ENCODE measurements around the gene CSRNP2. TPM values are rescaled to one million over a fixed set of nuclear protein-coding genes. Genes with fewer than 3 reads are reported as not detected.

CSRNP2 gene
- total RNA-seq, 4 donors from 2014 or later = 21.5 to 39.7 (median 28.9) TPM

DNA sequence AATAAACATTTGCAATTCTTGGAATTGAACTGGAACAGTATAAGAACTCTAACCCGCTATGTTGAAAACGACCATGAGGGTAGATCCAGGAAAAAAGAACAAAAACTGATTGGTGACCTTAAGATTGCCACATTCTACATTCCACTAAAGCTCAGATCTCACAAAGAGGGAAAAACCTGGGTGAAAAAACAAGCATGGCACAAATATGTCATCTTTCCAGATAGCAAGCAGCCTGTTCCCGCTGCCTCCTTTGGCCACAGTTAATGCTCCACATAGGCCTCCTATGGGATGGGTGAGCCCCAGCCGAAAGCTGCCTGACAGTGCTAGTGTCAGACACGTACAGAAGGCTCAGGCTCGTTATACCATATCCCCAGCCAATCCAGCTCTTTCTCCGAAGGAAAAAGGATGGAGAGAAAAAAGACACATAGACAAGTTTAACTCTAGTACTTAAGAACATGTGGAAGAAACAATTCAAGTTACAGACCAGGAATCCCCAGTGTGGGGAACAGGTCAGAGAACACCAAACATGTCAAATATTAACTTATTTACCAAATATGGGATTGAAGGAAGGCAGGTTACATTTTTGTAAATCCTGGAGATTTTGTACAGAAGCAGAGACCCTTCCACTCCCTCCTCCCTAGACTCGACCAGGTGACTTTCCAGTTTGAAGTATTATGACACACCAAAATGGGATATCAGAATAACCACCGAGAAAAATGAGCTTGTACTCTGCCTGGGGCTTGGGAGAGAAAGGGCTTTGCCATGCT is 20.6 kb downstream of the CSRNP2 start:
- intact Hi-C loops (cut with DNase I; ENCODE audit: low total_unique reads) = no loop called here
- no peak for DNase-seq
- TF ChIP-seq POLR2A (IDR thresholded peaks at IDR 0.05) (no peak), CTCF (IDR thresholded peaks at IDR 0.05) (no peak)
- H3K27me3 ChIP-seq = no peaks in the 10 kb centered on the region
- no peak overlapping the region for H3K27ac ChIP-seq
- no peaks in the 10 kb centered on the region for H3K36me3 ChIP-seq
- no peak overlapping the region for H3K4me3 ChIP-seq
- no peaks in the 10 kb centered on the region for H3K4me1 ChIP-seq
- H3K9me3 ChIP-seq = no peaks in the 10 kb centered on the region

- no peak for DNase-seq
- intact Hi-C loops (cut with DNase I; ENCODE audit: low total_unique reads) = no loop called here
- Histone ChIP-seq H3K4me1 (no peaks in the 10 kb centered on the region), H3K27me3 (no peaks in the 10 kb centered on the region), H3K27ac (no peak overlapping the region), H3K4me3 (no peak overlapping the region), H3K9me3 (no peaks in the 10 kb centered on the region), H3K36me3 (no peaks in the 10 kb centered on the region)
- no peak for TF ChIP-seq CTCF (IDR thresholded peaks at IDR 0.05)
- no peak for TF ChIP-seq POLR2A (IDR thresholded peaks at IDR 0.05)
Observed at GRCh38 chr12:51059086-51059485, 24.3 kb downstream of the CSRNP2 start.

DNA sequence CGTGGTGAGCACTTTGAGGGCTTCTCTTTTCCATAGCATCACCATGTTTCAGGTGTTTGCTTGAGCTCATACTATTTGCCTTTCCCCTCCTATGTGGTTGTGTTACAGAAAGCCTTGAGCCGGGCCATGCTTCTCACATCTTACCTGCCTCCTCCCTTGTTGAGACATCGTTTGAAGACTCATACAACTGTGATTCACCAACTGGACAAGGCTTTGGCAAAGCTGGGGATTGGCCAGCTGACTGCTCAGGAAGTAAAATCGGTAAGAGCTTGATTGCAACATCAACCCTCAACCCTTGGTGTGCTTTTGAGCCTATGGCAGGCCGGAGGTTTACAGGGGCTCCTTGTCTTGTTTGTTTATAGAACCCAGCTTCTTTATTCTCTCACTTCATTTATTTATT is 27.2 kb downstream of the CSRNP2 start:
- H3K27ac ChIP-seq = no peak overlapping the region
- DNase-seq = peak in 1 of 2 donors; percentile 26
- no peaks in the 10 kb centered on the region for H3K9me3 ChIP-seq
- no peaks in the 10 kb centered on the region for H3K27me3 ChIP-seq
- H3K4me3 ChIP-seq = no peak overlapping the region
- H3K36me3 ChIP-seq = no peaks in the 10 kb centered on the region
- intact Hi-C loops (cut with DNase I; ENCODE audit: low total_unique reads) = no loop called here
- H3K4me1 ChIP-seq = no peaks in the 10 kb centered on the region
- TF ChIP-seq CTCF (IDR thresholded peaks at IDR 0.05) (no peak), POLR2A (IDR thresholded peaks at IDR 0.05) (no peak)

DNA sequence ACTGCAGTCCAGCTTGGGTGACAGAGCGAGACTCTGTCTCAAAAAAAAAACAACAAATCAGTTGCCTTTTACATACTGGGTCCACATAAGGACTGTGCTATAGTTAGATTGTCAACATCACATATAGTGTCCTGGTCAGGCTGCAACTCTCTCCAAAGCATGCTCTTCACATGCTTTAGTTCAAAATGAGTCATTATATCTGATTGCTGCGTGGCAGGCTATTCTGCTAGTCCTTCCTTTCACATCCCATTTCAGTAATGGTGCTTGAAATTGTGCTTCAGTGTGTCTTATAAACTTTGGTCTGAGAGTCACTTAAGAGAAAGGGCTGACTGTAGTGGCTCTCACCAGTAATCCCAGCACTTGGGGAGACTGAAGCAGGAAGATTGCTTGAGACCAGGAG is 28.3 kb downstream of the CSRNP2 start:
- H3K27me3 ChIP-seq = no peaks in the 10 kb centered on the region
- no peak overlapping the region for H3K27ac ChIP-seq
- no peaks in the 10 kb centered on the region for H3K36me3 ChIP-seq
- DNase-seq = no peak
- H3K9me3 ChIP-seq = no peaks in the 10 kb centered on the region
- intact Hi-C loops (cut with DNase I; ENCODE audit: low total_unique reads) = no loop called here
- no peaks in the 10 kb centered on the region for H3K4me1 ChIP-seq
- no peak for TF ChIP-seq CTCF (IDR thresholded peaks at IDR 0.05)
- TF ChIP-seq POLR2A (IDR thresholded peaks at IDR 0.05) = no peak
- H3K4me3 ChIP-seq = no peak overlapping the region

GRCh38 chr12:51051787-51052186 is 31.6 kb downstream of the CSRNP2 start:
- intact Hi-C loops (cut with DNase I; ENCODE audit: low total_unique reads) = no loop called here
- DNase-seq = no peak
- peaks cover 0 to 9% of the 10 kb centered on the region in 2 donors for H3K4me1 ChIP-seq
- no peaks in the 10 kb centered on the region for H3K9me3 ChIP-seq
- H3K27ac ChIP-seq = no peak overlapping the region
- no peak overlapping the region for H3K4me3 ChIP-seq
- no peaks in the 10 kb centered on the region for H3K36me3 ChIP-seq
- no peaks in the 10 kb centered on the region for H3K27me3 ChIP-seq
- TF ChIP-seq CTCF (IDR thresholded peaks at IDR 0.05) (no peak), POLR2A (IDR thresholded peaks at IDR 0.05) (no peak)

All from uterus (tissue), 4 donors.